SK-N-SH treated with all-trans-retinoic acid at 6 μM for 48 hours (cell line): ENCODE measurements around the gene FXYD6.

Experiments used
- ATAC-seq: fragments of 200-7000 bp; cut with Tn5 transposase; 3 replicates; pipeline ENCODE4 v1.9.1; 2020; ENCODE audit warnings: mild to moderate bottlenecking, moderate library complexity
- ARNTL ChIP-seq: fragments of 450-650 bp; formaldehyde crosslinking; IDR thresholded peaks from 2 replicates; pipeline ENCODE4 v1.5.0; 2020; ENCODE audit warnings: low read depth, mild to moderate bottlenecking, moderate library complexity, borderline replicate concordance
- CREB5 ChIP-seq: fragments of 250-450 bp; sonication (Bioruptor Pico); IDR thresholded peaks from 2 replicates; pipeline ENCODE4 v1.5.1; 2020; ENCODE audit warnings: low read depth, mild to moderate bottlenecking, moderate library complexity
- ESRRG ChIP-seq: fragments of 250-450 bp; sonication (Bioruptor Pico); IDR thresholded peaks from 2 replicates; pipeline ENCODE4 v1.6.1; 2021; ENCODE audit warnings: mild to moderate bottlenecking
- OSR1 ChIP-seq: fragments of 250-450 bp; sonication (Bioruptor Pico); IDR thresholded peaks from 2 replicates; pipeline ENCODE4 v1.8.0; 2022; ENCODE audit warnings: moderate library complexity, mild to moderate bottlenecking, inconsistent platforms
- PATZ1 ChIP-seq: fragments of 250-450 bp; sonication (Bioruptor Pico); IDR thresholded peaks from 2 replicates; pipeline ENCODE4 v1.8.0; 2020; ENCODE audit warnings: mild to moderate bottlenecking, moderate library complexity, borderline replicate concordance
- POU6F1 ChIP-seq: fragments of 250-450 bp; sonication (Bioruptor Pico); IDR thresholded peaks from 2 replicates; pipeline ENCODE4 v1.8.0; 2021; ENCODE audit warnings: low read depth, mild to moderate bottlenecking, moderate library complexity, borderline replicate concordance
- PPARA ChIP-seq: fragments of 250-450 bp; sonication (Bioruptor Pico); IDR thresholded peaks from 2 replicates; pipeline ENCODE4 v1.5.0; 2020; ENCODE audit warnings: mild to moderate bottlenecking, borderline replicate concordance
- SNAI2 ChIP-seq: fragments of 250-450 bp; sonication (Bioruptor Pico); IDR thresholded peaks from 2 replicates; pipeline ENCODE4 v1.5.0; 2020; ENCODE audit warnings: mild to moderate bottlenecking, moderate library complexity
- TCF4 ChIP-seq: fragments of 250-450 bp; sonication (Bioruptor Pico); IDR thresholded peaks from 2 replicates; pipeline ENCODE4 v1.8.0; 2021; ENCODE audit warnings: mild to moderate bottlenecking, moderate library complexity, borderline replicate concordance
- TSHZ2 ChIP-seq: fragments of 250-450 bp; sonication (Bioruptor Pico); IDR thresholded peaks from 2 replicates; pipeline ENCODE4 v1.5.0; 2020; ENCODE audit warnings: mild to moderate bottlenecking, moderate library complexity
- ZC3H10 ChIP-seq: fragments of 250-450 bp; sonication (Bioruptor Pico); IDR thresholded peaks from 2 replicates; pipeline ENCODE4 v1.5.1; 2021; ENCODE audit warnings: mild to moderate bottlenecking, moderate library complexity
- ZFP30 ChIP-seq: fragments of 450-650 bp; formaldehyde crosslinking; IDR thresholded peaks from 2 replicates; pipeline ENCODE4 v1.5.0; 2022; ENCODE audit warnings: mild to moderate bottlenecking, moderate library complexity
- ZNF565 ChIP-seq: fragments of 450-650 bp; formaldehyde crosslinking; conservative IDR thresholded peaks from 2 replicates; pipeline ENCODE4 v1.5.0; 2020; ENCODE audit warnings: low read depth, mild to moderate bottlenecking, moderate library complexity
- ZNF70 ChIP-seq: fragments of 450-650 bp; formaldehyde crosslinking; IDR thresholded peaks from 2 replicates; pipeline ENCODE4 v1.5.0; 2020; ENCODE audit warnings: mild to moderate bottlenecking, moderate library complexity
- ZNF8 ChIP-seq: fragments of 450-650 bp; formaldehyde crosslinking; IDR thresholded peaks from 2 replicates; pipeline ENCODE4 v1.5.0; 2020; ENCODE audit warnings: mild to moderate bottlenecking, moderate library complexity

Gene FXYD6

GRCh38 chr11:117902001-117902845, 25.8 kb upstream of the FXYD6 start:
- ATAC-seq = no peak
- TF ChIP-seq ZNF70 (CRISPR knock-in tag) = no peak
- no peak for TF ChIP-seq TCF4 (CRISPR knock-in tag)
- no peak for TF ChIP-seq POU6F1 (CRISPR knock-in tag)
- TF ChIP-seq ZNF565 = no peak
- TF ChIP-seq SNAI2 (CRISPR knock-in tag) = no peak
- TF ChIP-seq CREB5 (CRISPR knock-in tag) = no peak

- no peak for ATAC-seq
Measured at GRCh38 chr11:117901601-117902000, 25.1 kb upstream of the FXYD6 start.

More at GRCh38 chr11:117901601-117902000, 25.1 kb upstream of the FXYD6 start:
- no peak for TF ChIP-seq ZNF565
- TF ChIP-seq TSHZ2 (CRISPR knock-in tag) = no peak
- no peak for TF ChIP-seq SNAI2 (CRISPR knock-in tag)
- no peak for TF ChIP-seq CREB5 (CRISPR knock-in tag)
- no peak for TF ChIP-seq PATZ1 (CRISPR knock-in tag)
- no peak for TF ChIP-seq ESRRG (CRISPR knock-in tag)
- no peak for TF ChIP-seq ARNTL (CRISPR knock-in tag)
- no peak for TF ChIP-seq ZC3H10 (CRISPR knock-in tag)
- TF ChIP-seq OSR1 (CRISPR knock-in tag) = no peak
- TF ChIP-seq ZNF8 (CRISPR knock-in tag) = no peak
- TF ChIP-seq ZNF70 (CRISPR knock-in tag) = no peak
- no peak for TF ChIP-seq PPARA (CRISPR knock-in tag)
- no peak for TF ChIP-seq POU6F1 (CRISPR knock-in tag)
- no peak for TF ChIP-seq ZFP30 (CRISPR knock-in tag)
